ENCODE measurements around the gene IL3.

IL3 gene, protein sequence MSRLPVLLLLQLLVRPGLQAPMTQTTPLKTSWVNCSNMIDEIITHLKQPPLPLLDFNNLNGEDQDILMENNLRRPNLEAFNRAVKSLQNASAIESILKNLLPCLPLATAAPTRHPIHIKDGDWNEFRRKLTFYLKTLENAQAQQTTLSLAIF

GRCh38 chr5:132060501-132061161 lies at the start of gene IL3:
IL3 (plus strand) TSS chr5:132060655; CDS start chr5:132060707, 52 bp downstream.
- DNase-seq (ENCODE audit: low spot score) = no peak

- no peak for DNase-seq (ENCODE audit: low spot score)
These were observed 49.4 kb upstream of the IL3 start for GRCh38 chr5:132010989-132011621.

DNA sequence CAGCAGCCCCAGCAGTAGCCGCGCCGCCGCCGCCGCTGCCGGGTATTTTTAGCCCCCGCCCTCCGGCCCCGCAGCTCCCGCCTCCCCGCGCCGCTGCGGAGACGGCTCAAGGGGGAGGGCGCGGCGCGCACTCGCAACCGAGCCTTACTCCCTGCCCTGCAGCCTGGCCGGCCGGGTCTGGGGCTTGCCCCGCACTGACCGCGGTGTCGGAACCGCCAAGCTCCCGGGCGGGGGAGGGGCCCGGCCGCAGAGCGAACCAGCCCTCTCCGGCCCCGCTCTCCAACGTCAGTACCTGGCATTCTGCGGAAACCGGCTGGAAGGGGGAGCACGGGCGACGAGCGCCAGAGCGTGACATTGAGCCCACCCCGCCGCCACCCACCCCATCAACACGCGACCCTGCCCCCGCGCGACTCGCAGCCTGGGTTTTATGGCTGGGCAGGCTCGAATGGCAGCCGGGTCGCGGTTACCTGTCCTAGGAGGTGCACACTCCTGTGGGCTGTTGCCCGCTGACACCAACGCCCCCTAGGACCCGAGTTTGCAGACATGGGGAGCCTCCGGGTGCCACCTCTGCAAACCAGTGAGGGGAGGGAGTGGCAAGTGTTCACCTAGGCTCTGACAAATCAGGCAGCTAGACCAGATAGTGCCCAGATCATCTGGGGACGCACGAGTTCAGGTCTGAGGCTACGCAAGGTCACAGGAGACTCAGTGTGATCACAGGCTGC lies 48.7 kb upstream of the IL3 start, which contains the start of gene ACSL6:
Gene ACSL6, minus strand, starts transcription at position 37 of the 722 bp plus-strand sequence. CDS start 105 bp downstream, outside the sequence.
- DNase-seq (ENCODE audit: low spot score) = no peak

GRCh38 chr5:132012371-132013005 lies 48.0 kb upstream of the IL3 start:
- DNase-seq (ENCODE audit: low spot score) = no peak

- no peak for DNase-seq (ENCODE audit: low spot score)
These were observed 47.3 kb upstream of the IL3 start for GRCh38 chr5:132013006-132013689.

DNA sequence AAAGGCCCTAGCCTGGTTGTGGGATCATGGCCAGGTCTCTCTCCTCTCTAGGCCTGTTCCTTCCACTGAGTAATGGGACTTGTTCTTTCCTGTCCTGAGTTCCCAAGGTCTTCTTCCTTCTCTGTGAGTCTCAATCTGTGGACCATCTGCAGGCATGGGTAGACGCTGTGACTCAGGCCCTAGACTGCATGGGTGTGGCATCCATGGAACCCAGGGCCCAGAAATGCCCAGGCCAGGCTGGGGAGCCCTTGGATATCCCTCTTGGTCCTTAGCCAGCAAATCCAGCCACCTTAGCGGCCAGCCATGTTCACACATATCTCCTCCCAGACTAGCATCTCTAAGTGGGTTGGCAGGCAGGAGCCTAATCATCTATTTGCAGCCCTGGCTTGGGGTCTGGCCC lies 46.7 kb upstream of the IL3 start:
- DNase-seq (ENCODE audit: low spot score) = no peak

DNA sequence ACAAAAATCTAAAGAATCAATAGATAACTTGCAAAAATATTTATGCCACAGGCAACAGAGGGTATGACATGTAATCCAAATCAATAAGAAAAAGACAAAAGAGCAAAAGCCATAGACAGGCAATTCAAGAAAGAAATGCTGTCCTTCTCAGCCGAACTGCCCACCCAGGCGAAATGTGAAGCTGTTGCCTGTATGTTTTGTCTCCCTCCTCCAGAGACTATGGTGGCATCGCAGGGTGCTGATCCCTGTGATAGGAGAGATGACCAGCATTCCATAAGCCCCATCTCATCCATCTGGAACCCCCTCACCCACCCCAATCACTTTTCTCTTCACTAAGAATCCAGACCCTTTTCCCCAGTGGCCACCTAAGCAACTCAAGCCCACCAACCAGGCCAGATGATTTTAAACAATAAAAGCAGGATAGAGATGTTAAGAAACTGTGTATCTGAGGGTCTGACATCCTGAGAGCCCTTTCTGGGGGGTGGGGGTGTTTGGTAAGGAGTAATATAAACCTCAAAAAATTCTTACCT lies 43.7 kb upstream of the IL3 start:
- DNase-seq (ENCODE audit: low spot score) = no peak

DNA sequence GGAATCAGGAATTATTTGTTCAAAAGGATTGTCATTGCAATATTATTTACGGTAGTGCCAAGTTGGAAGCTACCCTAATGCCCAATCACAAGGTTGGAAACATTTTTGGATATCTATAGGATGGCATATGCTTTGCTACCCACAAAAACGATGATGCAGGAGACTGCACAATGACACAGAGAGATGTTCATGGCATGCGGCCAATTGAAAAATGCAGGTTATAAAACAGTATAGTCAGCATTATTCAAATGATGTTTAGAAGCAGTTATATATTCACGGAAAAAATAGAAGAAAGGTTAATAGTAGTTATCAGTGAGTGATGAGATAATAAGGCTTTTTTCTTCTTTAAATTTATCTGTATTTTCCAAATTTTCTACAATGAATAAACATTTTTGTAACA lies 43.1 kb upstream of the IL3 start:
- no peak for DNase-seq (ENCODE audit: low spot score)

DNA sequence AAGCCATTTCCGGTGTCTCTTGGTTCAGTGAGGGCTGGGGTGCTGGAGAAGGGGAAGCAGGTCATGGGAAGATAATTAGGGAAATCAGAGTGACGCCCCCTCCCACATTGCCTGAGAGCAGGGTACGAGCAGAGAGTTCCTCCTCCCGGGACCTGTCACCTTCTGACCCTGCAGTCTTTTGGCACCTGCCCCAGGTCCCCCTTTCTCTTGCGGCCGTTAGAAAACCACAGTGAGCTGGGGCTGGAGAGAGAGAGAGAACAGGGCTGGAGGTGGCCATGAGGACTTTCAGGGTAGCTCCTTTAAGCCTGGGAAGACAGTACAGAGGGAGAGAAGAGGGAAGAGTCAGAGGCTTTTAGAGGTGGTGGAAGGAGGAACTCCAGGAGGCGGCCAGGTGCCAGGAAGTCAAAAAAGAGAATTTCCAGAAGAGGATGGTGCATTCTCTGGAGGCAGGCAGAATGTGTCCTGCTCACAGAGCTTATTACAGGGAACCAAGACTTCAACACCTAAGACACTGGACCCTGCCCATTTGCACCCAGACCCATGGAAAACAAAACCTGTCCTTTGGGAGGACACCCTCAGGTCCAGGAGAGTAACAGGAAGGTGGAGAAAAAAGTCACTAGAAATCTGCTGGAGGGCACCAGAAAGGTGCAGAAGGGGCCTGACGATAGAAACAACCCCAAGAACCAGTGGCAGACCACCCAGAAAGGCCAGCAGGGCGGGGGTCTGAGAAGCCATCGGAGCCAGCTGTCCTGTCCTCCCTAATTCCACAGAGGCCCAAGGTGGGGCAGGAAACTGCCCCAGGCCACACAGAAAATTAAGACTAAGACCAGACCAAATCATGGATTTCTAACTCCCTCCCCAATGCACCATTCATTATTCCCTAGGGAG lies 42.5 kb upstream of the IL3 start:
- no peak for DNase-seq (ENCODE audit: low spot score)

- no peak for DNase-seq (ENCODE audit: low spot score)
These were observed 41.1 kb upstream of the IL3 start for GRCh38 chr5:132019337-132019736.

DNA sequence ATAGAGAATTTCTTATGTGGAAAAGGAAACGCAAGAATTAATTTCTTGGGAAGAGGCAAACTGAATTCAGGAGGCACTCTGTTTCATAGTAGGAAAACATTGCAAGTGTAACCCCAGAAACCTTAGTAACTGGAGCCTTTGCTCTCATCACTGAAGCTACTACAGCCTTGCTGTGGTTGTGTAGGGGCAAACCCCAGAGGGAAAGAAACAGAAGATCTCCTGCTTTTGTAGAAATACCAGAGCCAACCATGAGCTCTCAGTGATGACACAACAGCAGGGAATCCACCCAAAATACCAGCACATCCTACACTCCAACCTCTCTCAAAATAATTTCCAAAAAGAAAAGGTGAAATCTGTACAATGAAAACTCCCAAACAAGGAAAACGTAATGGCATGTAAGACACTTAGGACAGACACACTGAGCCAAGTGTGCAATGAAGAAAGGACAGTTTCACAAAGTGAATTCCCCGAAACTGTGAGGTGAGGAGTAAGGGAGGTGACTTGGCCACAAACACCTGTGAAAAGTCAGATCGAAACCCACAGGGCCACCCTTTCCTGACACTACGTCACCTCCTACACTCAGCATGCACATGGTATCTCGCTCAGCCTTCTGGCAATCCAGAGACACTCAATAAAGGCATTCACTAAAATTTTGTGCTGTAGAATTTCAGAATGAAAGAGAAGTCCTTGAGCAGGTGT lies 40.4 kb upstream of the IL3 start:
- DNase-seq (ENCODE audit: low spot score) = no peak

DNA sequence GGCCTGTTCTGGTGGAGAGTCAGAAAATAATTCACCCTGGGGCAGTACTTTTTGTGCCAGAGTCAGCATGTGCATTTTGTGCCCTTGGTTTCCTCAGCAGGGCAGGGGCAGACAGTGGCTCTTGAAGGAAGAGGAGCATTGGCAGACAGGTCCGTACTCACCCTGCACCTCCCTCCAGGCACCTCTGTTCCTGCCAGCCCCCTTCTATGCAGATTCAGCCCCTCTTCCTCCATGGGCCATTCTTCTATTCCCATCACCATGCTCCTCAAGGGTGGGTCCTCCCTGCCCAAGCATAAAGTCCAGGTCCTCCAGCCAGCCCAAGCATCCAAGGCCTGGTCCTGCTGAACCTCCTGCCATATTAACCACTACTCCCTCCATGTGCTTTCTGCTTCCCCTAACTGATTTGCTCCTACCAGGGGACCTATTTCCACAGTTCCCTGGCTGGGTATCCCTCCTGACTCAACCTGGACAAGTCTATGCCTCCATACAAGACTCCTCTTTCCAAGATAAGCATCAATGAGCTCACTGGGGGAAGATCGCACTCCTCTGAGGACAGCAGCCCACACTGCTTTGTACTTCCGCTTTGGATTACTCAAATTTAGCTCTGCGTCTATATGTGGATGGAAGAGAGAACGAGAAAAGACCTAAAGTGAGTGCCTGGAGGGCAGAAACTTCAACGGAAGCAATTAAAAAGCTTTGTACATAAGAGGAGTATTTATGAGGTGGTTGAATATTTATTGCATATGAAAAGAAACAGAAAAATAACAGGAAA lies 39.7 kb upstream of the IL3 start:
- no peak for DNase-seq (ENCODE audit: low spot score)

GRCh38 chr5:132021654-132022053 lies 38.8 kb upstream of the IL3 start:
- no peak for DNase-seq (ENCODE audit: low spot score)

DNA sequence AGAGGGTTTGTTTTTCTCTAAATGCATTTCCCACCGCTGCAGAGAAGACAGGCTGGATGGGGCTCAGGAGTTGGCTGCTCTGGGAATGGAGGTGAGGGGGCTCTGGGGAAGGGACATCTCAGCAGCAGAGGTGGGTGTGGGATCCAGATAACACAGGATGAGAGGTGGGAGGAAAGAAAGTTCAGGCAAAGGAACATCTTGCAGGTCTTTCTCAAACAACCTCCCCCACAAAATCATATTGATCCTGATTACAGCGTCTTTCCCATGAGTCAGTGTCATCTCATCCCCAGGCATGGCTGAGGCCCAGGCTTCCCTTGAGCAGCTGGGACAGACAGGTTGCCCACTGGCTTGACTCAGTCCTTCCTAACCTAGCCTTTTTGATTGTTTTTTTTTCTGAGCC lies 37.7 kb upstream of the IL3 start:
- DNase-seq (ENCODE audit: low spot score) = no peak

DNA sequence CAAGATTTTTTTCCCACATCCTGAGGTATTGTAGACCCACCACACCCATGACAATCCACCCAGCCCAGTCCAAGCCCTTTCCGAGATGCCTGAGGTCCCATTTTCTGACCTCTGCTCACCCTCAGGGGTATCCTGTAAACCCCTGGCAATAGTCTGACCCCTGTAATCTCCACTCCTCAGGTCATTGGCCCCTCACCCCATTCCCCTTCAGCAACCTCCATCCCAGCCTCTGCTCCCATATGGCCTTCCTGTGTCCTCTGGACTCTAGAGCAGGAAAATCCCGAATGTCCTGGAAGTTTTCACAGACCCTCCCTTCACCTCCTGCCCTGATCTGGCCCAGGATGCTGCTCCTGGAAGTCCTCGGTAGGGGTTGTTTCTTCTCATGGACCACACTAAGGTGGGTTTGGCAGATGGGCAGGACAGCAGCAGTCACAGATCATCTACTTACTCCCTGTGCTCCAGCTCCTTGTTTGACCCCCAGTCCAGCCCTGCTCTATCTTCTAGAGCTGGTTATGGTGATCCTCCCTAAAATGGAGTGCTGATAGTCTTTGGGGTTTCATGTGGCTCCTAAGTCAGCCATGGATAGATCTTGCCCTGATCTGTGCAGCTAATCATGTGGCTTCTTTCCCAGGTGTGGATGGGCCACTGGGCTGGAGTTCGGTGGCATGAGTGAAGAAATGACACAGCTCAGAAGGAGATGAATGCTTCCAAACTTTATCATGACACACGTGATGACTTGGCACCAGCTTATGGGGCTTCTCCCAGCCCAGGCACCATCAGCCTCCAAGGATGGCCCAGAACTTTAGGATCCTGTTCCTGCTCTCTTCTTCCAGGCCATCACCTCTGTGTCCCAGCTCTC lies 37.0 kb upstream of the IL3 start:
- DNase-seq (ENCODE audit: low spot score) = no peak

GRCh38 chr5:132024117-132024435 lies 36.4 kb upstream of the IL3 start:
- no peak for DNase-seq (ENCODE audit: low spot score)

DNA sequence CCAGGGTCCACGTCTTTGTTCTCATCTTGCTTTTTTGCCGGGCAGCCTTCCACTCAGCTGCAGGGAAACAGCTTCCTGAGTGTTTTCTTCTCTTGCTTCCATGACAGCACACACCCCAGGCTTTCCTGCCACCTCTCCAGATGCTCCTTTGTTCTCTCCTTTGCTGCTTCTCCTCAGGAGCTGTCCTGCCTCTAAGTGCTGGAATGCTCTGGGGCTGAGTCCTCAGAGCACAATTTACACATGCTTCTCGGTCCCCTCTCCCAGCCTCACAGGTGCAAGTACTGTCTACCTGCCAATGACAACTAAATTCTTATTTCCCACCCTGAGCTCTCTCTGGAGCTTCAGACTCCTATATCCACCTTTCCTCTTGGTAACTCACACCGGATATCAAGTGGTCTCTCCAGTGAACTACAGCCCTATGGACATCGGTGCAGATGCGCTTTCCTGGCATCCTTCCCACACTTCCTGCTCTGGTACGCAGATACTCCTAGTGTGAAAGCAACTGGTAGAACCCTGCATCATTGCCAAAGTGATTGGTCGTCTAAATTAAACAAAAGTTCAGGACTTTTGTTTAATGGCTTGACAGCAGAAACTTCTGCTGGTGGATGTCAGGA lies 35.6 kb upstream of the IL3 start:
- no peak for DNase-seq (ENCODE audit: low spot score)

Measured in hematopoietic multipotent progenitor cell treated with erythropoietin and hydrocortisone succinate and interleukin-3 and kit ligand, for 17 days (in vitro differentiated cells).